T-helper 2 cell treated with Interferon-gamma antibody and Interleukin-4, amounts not matched to agents 100 ng/mL and 5 ng/mL, for 36 hours (primary cell): ENCODE measurements around the gene CTRL. TPM values are rescaled to one million over a fixed set of nuclear protein-coding genes. Genes with fewer than 3 reads are reported as not detected.

ENCODE experiments used
- intact Hi-C: fragments of 100-400 bp; cut with micrococcal nuclease; formaldehyde crosslinking; loops from one replicate; pipeline ENCODE4 v1.15.1; 2023
- total RNA-seq: library from RNA; stranded (reverse); gene quantifications from 2 replicates; pipeline ENCODE4 v1.2.3, GENCODE V29; 2022

Gene CTRL
- total RNA-seq, 1 donor from 2014 or later, result 9.6 TPM

DNA sequence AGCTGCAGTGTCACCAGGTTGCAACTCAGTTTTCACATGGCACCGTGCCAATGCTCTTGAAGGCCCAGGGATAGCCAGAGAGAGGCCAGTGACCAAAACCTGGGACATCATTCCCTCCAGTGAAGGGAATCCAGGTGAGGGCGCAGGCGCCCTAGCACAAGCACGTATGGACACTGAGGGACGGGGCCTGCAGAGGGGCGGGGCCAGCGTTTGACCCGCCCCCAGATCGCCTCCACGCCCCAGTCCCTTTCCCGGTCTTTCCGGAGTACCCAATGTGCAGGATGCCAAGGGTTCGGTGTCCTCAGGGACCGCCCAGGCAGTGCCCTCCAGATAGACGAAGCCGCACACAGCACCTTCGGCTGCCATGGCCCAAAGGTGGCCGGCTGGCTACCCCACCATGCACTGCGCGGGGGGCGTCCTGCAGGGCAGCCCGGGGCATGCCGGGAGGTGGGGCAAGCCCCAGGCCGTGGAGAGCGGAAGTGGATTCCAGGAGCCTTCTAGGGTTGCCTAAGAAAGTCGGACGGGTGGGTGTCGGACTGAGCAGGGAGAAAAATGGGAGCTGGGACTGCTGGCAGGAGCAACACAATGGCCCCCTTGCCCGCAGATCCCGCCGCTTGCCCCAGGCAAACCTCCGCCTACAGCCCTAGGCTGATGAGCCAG is 32.1 kb upstream of the CTRL start:
- intact Hi-C loops, result no loop called here

DNA sequence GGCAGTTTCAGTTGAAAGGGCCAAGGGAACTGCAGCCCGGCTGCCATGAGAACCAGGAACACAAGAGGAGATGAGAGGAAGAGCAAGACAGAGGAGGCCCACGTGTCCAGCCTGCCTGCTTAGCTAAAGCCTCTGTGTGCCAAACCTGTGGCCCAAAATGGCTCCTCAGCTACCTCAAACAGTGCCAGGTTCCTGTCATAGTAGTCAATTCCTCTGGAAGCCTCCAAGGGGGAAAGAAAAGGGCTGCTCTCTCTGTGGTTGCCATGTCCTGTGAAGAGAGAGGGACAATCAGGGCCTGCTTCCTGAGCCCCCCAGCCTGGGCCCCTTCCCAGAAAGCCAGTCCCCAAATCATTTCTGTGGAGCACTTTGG is 31.6 kb upstream of the CTRL start:
- intact Hi-C loops, result no loop called here

DNA sequence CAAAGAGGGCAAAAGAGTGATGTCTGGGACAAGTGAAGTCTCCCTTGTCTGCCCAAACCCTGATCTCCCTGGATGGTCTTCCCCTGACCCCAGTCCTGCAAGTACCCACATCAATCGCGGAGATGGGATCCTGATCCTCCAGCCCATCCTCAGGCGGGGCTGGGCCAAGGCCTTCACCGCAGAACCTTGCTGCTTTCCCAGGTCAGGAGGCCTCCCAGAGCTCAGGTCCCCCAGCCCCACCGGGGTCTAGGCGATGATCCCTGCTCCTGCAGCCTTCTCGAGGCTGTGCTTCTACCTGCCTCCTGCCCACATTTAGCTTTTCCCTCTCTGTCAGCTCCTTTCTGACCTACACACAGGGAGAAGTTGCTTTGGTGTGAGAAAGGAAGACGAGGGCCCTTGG is 30.5 kb upstream of the CTRL start:
- intact Hi-C loops, result no loop called here

DNA sequence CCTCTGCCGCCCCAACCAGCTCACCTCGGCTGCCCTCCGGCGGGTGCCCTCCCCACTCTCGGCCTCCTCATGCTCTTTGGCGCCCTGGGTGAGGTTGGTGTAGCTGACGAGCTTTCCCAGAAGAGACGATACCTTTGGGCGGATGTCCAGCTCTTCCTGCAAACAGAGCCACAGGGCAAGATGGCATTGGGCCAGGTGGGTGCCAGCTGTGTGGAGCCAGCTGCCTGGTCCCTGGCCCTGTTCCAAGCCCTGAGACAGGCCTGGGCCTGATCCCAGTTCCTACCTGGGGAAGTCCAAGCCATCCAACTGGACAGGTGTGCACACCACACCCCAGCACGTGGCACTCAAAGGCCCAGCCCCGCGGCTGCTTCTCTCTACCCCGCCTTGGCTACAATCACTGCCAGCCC is 29.9 kb upstream of the CTRL start:
- intact Hi-C loops, result no loop called here

DNA sequence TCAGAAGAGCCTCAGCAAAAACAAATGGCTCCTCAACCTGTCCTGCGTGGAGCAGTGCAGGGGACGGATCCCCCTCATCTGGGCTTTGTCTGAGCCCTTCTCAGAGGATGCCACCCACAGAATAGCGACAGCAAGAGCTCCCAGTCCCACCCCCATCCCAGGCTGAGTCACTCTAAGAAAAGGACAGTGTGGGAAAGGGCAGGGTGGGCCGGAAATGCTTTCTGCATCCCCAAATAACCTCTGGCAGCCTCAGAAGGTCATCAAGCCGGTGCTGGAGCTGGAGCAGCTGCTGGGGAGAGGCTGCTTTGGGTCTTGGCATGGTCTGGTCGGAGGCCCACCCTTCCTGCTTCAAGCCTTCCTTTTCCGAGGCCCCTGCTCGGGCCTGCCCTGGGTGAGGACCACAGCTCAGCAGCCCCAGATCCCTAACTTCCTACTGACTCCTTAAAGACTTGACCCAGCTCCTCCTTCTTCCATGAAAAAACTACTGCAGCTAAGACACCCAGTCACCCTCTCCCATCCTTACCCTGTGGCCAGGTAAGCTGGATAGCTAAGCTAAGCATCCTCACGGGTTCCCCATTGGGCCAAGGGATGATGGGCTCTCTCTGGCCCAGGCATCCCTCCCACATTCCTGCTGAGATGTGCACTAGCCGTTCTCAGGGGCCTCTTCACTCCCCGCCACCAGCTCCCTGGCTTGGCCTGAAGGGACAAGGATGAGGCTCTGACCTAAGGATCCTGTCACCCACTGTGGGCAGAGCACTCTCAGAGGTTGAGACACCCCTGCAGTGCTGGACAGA is 28.1 kb upstream of the CTRL start:
- intact Hi-C loops, result no loop called here

DNA sequence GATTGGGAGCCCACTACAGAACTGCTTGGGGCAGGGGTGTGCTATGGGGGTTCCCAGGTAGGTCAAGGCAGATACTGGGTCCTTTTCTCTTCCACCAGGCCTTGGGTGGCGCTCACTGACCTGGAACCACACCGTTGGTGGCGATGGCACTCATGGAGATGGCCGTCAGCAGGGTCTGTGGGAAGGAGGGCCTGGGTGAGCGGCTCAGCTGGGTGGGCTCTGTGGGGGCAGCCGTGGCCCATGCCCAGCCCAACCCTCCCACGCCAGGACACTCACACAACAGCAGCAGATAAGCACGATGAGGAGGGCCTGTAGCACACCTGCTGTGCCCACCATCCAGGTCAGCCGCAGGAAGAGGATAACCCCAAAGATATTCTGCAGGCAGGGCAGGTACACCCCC is 26.0 kb upstream of the CTRL start:
- intact Hi-C loops, result no loop called here

DNA sequence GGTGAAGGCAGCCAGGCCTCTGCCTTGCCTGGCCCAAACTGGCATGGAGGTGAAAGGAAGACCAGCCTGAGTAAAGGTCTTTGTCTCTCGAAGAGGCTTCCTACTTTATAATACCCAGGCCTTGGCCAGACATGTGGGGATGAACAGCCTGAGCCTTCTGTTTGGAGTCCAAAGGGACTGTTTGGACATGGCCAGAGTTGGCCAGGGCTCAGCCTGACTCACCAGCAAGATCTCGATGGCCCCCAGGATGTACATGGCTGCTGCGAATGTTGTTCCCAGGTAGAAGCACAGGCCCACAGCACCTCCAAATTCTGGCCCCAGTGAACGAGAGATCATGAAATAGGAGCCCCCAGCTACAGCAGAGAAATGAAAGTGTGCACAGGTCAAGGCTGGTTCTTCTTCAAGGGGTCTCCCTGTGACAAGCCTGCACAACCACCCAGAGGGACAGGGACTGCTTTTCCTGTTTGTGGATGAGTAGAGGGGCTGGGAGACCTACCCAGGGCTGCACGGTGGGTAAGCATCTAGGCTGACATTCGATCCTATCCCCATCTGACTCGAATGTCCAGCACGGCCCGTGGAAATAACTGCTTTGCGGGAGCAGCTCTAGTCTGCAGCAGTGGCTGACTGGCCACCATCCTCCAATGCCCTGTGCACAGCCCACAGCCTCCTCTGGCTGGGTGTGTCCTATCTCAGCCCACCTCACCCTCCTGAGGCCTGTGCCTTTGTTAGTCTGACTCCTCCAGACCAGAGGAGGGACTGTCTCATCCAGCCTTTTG is 22.9 kb upstream of the CTRL start:
- intact Hi-C loops, result no loop called here

DNA sequence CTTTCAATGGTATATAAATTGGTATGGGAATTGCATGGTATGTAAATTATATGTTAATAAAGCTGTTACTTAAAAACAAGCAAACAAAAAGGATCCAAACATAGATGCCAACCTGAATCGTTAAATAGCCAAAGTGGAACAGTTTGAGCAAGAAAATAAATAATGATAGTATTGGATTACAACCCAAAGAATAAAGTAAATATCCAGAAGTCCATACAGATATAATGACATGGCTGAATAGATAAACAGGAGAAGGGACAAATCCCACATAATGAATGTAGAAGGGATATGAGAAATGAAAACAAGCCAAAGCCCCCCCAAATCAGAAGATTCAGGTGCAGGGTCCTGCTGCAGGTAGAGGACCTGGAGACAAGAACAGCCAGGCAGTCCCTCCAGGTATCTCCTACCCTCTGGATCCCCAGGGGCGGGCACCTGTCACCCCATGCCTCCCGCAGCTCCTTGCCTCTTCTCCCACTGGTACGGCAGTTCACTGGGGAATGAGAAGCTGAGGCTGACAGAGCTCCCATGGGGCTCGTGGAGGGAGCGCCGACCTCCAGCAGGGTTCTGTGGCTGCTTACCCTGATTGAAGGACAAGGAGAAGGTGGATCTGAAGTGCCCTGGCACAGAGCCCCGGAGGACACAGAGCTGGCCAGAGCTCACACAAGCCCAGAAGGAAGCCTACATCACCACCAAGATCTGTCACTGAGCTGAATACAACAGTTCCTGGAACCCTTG is 22.1 kb upstream of the CTRL start:
- intact Hi-C loops, result no loop called here

DNA sequence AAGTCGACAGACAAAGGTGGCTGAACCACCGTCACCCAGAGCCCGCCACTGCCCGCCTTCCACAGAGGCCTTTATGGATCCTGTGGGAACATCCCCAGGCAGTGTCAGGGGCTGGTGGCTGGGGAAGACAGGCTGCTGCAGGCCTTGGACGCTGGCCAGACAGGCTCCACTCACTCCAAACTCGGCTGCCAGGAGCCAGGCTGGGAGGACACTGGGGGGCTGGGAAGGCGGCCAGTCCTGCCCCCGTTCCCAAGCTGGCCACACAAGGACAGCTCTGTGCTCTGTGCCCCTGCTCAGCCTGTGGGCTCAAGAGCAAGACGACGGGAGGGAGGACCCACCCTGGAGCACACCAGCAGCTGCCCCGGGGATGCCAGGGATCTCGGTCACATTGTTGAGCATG is 19.8 kb upstream of the CTRL start:
- intact Hi-C loops, result no loop called here

DNA sequence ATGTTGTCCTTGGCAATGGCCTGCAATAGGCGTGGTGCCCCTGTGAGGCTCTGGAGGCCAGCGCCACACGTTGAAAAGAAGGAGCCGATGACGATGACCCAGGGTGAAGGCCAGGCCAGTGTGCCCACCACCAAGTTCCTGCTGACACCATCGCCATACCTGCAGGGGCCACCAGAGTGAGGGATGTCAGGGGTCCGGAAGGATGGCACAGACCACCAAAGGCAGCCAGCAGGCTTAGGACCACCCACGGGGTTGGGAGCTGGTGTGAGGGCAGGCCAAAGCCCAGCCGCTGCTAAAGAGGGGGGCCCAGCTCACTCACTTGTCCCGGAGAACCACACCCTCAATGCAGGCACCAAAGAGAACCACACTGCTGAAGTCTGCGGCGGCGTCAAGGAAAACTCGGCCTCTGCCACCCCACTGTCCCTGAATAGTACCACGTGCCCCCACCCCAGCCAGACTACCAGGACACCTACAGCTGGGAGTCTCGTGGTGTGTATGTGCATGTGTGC is 18.7 kb upstream of the CTRL start:
- intact Hi-C loops, result no loop called here

DNA sequence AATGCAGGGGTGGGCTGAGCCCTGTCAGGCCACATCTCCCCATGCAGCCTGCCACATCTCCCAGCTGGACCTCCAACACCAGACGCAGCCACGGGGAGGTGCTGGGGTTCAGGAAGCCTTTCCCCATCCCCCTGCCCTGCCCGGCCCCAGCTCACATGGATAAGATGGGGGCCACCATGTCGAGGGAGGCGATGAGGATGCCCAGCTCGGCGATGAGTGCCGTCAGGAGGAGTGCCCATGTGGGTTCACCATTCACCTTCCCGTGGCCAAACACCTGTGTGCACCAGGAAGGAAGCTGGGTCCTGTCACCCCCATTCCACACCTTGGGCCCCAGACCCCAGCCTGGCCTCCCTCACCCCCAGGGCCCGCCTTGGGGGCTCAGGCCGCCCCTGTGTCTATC is 18.0 kb upstream of the CTRL start:
- intact Hi-C loops, result no loop called here

DNA sequence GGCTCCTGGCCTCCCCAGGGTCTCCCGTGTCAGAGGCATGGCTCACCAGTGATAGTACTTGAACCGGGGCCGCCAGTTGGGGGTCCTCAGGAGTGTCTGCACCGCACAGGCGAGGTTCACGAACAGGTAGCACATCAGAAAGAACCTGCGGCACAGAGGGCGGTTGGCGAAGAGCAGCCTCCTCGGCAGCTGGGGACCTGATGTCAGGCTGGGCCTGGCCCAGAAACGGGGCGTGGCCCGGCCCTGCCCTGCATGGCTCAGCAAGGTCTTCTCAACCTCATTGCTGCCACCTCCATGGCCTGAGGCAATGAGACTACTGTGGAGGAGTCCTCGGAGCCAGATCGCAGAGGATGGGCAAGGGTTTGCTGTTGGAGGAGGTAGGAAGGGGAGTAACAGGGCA is 16.4 kb upstream of the CTRL start:
- intact Hi-C loops, result no loop called here

DNA sequence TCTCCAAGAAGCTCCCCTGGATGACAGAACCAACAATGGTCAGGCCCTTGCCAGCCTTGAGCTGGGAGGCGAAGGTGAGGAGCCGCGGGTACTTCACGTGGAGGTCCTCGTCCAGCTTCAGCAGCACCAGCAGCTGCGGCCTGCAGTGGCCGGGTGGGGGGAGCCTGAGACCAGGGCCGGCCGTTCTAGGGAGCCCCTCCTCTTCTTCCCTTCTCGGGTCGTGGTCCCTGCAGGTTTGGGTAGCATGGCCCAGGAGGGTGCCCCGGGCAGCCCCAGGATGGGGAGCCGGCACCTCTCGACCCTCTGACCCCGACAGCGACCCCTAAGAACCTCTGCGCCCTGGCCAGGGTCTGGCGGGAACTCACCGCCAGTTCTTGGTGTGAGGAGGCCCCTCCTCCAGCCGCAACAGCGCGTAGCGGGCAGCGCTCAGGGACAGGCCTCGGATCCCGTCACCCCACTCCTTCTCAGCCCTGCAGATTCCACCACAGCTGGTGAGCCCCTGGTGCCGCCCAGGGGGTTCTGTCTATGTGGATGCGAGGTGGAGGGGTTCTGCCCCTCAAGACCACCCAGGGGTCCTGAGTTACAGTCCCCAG is 15.4 kb upstream of the CTRL start:
- intact Hi-C loops, result no loop called here

DNA sequence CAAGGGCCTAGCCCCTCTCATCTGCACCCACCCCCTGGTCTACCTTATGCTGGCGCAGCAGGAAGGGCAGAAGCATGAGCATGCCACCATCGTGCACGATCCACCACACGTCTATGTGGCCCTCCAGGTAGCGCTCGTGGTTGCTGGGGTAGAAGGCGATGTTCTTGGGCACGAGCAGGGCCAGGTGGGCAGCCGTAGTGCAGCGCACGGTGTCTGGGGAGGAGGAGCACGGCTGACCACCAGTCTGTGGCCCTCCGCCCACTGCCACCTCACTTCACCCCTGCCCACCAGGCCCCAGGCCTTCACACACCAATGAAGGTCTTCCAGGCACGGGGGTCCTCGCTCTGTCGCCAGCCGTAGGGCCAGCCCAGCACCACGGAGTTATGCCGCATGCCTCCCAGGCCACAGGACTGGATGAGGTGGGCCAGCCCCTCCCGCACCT is 14.5 kb upstream of the CTRL start:
- intact Hi-C loops, result no loop called here

DNA sequence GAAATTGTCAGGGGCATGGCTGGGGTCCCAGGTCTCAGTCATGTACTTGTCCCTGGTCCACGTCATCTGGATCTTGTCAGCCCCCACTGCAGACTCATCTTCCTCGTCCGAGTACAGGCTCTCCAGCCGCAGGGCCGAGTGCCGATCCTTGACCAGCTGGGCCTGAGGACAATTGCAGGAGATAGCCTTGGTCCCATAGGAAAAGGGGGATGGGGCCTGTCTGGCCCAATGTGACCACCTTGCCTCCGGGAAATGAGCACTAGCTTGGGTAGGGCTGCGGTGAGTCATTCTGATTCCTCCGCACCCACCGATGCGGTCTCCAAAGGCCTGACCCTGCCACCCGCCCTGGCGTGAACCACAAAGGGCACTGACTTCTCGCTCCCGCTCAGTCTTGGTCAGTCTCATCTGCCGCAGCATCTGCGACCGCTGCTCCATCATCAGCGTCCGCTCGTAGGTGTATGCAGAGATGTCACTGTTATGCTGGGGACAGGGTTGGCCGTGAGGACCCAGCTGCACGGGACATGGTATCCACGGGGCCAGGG is 13.8 kb upstream of the CTRL start:
- intact Hi-C loops, result no loop called here

DNA sequence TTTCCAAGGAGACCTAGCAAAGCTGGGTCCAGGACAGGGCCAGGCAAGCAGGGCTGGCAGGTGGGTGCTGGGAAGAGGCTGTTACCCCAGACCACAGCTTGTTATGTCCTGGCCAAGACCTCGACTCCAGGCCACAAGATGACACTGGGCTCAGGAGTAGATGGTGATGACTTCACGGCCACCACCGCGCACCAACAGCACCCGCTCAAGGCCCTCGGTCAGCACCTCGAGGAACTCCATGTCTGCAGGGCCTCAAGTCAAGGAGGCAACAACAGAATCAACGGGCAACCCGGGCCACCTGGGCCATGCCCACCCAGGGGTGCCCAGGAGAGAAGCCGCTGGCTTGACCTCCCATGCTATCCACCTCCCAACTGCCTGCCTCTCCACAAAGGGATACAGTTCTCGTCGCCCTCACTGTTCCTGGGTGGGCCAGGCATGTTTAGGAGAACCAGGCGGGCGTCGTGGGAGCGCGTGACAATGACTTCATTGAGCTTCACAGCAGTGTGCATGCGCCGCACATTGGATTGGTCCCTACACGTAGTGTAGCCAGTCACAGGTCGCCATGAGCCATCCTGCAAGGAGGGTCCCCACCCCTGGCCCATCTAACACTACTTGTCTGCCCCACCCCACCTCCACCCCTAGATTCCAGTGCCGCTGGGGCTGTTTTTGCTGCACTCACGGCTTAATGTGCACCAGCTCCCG is 13.2 kb upstream of the CTRL start:
- intact Hi-C loops, result no loop called here

DNA sequence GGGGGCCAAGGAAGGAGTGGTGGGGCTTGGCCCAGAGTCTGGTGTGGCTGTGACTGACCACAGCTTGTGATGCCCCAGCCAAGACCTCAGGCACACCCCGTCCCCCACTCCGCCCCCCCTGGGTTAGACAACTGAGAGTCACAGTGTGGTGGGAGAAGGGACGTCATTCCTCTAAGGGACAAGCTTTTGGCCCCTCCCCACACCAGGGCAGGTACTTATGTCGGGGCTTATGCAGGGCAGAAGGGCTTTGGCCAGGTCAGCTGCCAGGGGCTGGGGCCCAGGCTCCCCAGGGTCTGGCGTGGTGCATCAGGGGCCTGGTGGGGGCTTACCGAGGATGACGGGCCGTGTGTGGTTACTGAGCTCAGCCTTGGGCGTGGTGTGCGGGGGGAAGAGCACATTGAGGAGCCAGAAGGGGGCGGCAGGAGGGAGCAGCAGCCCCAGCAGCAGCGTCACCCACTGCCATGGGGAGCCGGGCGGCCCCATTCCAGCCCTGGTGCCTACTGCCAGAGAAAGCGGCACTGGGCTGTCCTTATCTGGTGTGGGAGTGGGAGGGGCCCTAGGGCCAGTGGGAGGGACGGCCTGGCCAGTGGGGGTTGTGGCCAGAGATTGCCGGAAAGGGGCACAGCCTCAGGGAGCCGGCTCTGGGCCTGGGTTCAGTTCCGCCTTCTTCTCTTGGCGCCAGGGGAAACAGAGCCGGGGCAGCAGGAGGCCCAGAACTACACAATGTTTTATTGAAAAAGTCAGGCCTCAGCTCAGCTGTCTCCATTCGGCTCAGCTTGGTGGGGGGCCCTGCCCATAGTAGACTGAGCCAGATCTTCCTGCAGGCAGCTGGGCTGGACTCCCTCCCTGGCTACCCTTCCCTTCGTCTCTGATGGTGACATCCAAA is 12.2 kb upstream of the CTRL start, which contains the start of gene LCAT:
LCAT (minus strand) TSS at position 502 of the 886 bp plus-strand sequence; CDS start at position 483, 19 bp downstream.
- intact Hi-C loops, result no loop called here

DNA sequence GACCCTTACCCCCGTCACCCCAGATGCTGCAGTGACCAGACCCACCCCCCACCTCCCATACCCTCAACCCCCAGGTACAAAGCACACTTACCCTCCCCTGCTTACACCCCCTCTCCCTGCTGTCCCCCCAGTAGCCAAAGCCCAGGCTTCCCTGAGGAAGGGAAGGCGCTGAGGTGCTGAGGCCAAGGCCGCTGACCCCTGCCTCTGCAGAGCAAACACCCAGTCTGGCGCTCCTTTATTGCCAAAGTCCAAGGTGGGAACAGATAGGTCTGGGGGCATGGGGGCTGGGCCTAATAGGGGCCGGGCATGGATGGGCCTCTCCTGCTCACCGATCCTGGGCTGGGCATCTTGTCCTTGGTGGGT is 11.6 kb upstream of the CTRL start:
- intact Hi-C loops, result no loop called here
